WI38 (cell line): Measurements from ENCODE around the gene SLCO6A1.

Experiments
- H3K4me3 ChIP-seq: 2 replicates; pipeline ENCODE4 v1.5.1; 2011; ENCODE audit warnings: low read depth, mild to moderate bottlenecking, control low read depth, low read length
- TF ChIP-seq, protein P1 (sequence below): IDR thresholded peaks from 2 replicates; pipeline ENCODE4 v1.5.1; 2012; ENCODE audit warnings: low read depth, mild to moderate bottlenecking, control low read depth, low read length

SLCO6A1 gene

GRCh38 chr5:102451082-102451481 is 47.7 kb downstream of the SLCO6A1 start:
- H3K4me3 ChIP-seq = no peak overlapping the region
- TF ChIP-seq, protein P1, sequence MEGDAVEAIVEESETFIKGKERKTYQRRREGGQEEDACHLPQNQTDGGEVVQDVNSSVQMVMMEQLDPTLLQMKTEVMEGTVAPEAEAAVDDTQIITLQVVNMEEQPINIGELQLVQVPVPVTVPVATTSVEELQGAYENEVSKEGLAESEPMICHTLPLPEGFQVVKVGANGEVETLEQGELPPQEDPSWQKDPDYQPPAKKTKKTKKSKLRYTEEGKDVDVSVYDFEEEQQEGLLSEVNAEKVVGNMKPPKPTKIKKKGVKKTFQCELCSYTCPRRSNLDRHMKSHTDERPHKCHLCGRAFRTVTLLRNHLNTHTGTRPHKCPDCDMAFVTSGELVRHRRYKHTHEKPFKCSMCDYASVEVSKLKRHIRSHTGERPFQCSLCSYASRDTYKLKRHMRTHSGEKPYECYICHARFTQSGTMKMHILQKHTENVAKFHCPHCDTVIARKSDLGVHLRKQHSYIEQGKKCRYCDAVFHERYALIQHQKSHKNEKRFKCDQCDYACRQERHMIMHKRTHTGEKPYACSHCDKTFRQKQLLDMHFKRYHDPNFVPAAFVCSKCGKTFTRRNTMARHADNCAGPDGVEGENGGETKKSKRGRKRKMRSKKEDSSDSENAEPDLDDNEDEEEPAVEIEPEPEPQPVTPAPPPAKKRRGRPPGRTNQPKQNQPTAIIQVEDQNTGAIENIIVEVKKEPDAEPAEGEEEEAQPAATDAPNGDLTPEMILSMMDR = no peak

DNA sequence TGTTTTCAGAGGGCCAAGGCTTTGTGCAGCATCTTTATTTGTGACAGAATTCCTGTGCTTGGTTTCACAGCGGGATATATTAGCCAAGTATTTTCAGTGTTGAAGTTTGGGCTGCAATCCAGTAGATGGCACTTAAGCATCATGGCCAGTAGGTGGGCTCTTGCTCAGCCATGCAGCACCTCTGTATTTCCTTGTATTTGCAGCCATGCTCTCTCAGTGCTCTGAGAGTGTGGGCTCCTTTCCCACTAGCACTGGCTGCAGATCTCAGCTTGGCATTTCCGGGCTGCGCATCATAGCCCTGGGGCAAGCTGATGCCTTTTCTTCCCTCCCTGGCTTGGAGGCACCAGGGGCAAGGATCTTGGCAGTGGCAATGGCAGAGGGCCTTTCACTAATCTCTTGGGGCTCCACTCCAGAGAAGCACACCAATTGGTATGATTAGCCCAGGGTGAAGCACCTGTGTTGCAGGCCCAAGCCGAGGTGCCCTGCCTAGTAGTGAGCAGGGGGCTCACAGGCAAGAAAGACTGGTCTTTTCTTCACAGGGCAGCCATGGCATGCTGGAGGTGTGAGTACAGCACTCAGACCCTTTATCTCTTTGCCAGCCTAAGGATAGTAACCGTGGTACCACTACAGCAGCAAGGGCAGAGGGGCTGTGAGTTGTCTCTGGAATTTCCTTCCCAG is 48.3 kb downstream of the SLCO6A1 start:
- H3K4me3 ChIP-seq = no peak overlapping the region
- TF ChIP-seq, protein P1 = no peak

GRCh38 chr5:102433473-102433872 is 65.3 kb downstream of the SLCO6A1 start:
- TF ChIP-seq, protein P1 = no peak
- H3K4me3 ChIP-seq = no peak overlapping the region

GRCh38 chr5:102421647-102422046 is 77.2 kb downstream of the SLCO6A1 start:
- no peak overlapping the region for H3K4me3 ChIP-seq
- TF ChIP-seq, protein P1 = no peak

GRCh38 chr5:102418531-102418930 is 80.3 kb downstream of the SLCO6A1 start:
- TF ChIP-seq, protein P1 = no peak

GRCh38 chr5:102414448-102414847 is 84.4 kb downstream of the SLCO6A1 start:
- TF ChIP-seq, protein P1 = no peak
- H3K4me3 ChIP-seq = no peak overlapping the region

More at GRCh38 chr5:102418531-102418930, 80.3 kb downstream of the SLCO6A1 start:
- no peak overlapping the region for H3K4me3 ChIP-seq

DNA sequence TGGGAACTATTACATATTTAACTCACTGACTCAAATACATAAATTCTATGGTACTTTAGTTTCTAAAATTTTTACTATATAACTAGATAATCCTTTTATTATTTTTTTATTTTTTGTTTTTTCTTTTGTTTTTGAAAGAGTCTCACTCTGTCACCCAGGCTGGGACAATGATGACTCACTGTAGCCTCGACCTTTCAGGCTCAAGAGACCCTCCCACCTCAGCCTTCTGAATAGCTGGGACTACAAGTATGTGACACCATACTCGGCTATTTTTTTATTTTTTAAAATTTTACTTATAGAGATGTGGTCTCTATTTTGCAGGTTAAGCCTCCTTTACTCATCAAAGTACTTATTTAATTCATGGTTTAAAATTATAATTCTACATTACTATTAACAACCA is 110.6 kb downstream of the SLCO6A1 start:
- TF ChIP-seq, protein P1 = no peak
- H3K4me3 ChIP-seq = no peak overlapping the region
